CD4-positive, CD25-positive, alpha-beta regulatory T cell (primary cell): ENCODE measurements around the gene PTPRN2. TPM values are rescaled to one million over a fixed set of nuclear protein-coding genes. Genes with fewer than 3 reads are reported as not detected.
A peak's percentile ranks its signal among the peaks of the same experiment; 100 is the strongest.

Experiments used
- ATAC-seq, 2 donors: fragments of 150-1000 bp; cut with Tn5 transposase; one replicate each; pipeline ENCODE4 v1.10.0; 2021; ENCODE audit warnings: low read depth in 2 of 2, moderate number of reproducible peaks in 2 of 2, moderate library complexity in 1 of 2
- DNase-seq, 3 donors: peaks; one replicate each; pipeline versions ENCODE4 v3.0.0 to v3.0.0-alpha.2; 2012 to 2022; ENCODE audit warnings: mixed read lengths in 1 of 3
- H3K27ac ChIP-seq: one replicate; pipeline ENCODE4 v1.7.0; 2013; ENCODE audit warnings: mild to moderate bottlenecking, low read length; ENCODE audit not compliant: insufficient read depth, poor library complexity, severe bottlenecking
- H3K27me3 ChIP-seq: one replicate; pipeline ENCODE4 v1.7.0; 2013; ENCODE audit warnings: low read length; ENCODE audit not compliant: control insufficient read depth, insufficient read depth
- H3K36me3 ChIP-seq: one replicate; pipeline ENCODE4 v1.7.0; 2013; ENCODE audit warnings: mild to moderate bottlenecking, low read length, moderate library complexity; ENCODE audit not compliant: control insufficient read depth, insufficient read depth
- H3K4me1 ChIP-seq: 2 replicates; pipeline ENCODE4 v1.7.0; 2013; ENCODE audit warnings: mild to moderate bottlenecking, low read length; ENCODE audit not compliant: insufficient read depth, control insufficient read depth, poor library complexity, severe bottlenecking
- H3K4me3 ChIP-seq: one replicate; pipeline ENCODE4 v1.7.0; 2013; ENCODE audit warnings: low read depth, mild to moderate bottlenecking, low read length, moderate library complexity
- H3K9me3 ChIP-seq, 2 experiments: 1 replicate in 1 of 2; 2 replicates in 1 of 2; pipeline ENCODE4 v1.7.0; 2013; ENCODE audit warnings: low read length in 2 of 2, mild to moderate bottlenecking in 1 of 2, moderate library complexity in 1 of 2; ENCODE audit not compliant: control insufficient read depth in 2 of 2
- H3K27ac Mint-ChIP-seq, 3 donors: one replicate each; pipeline ENCODE4 v1.8.0; 2020 to 2022; ENCODE audit warnings: mild to moderate bottlenecking in 3 of 3, mixed read lengths in 3 of 3, moderate library complexity in 2 of 3
- H3K27me3 Mint-ChIP-seq: one replicate; pipeline ENCODE4 v1.8.0; 2022; ENCODE audit warnings: mild to moderate bottlenecking, mixed read lengths
- H3K36me3 Mint-ChIP-seq: one replicate; pipeline ENCODE4 v1.8.0; 2020; ENCODE audit warnings: mixed read lengths
- H3K4me1 Mint-ChIP-seq, 4 donors: one replicate each; pipeline ENCODE4 v1.8.0; 2020 to 2022; ENCODE audit warnings: mixed read lengths in 4 of 4, mild to moderate bottlenecking in 1 of 4
- H3K4me3 Mint-ChIP-seq, 4 donors: one replicate each; pipeline ENCODE4 v1.8.0; 2020 to 2022; ENCODE audit warnings: mild to moderate bottlenecking in 4 of 4, mixed read lengths in 4 of 4, moderate library complexity in 3 of 4
- H3K9me3 Mint-ChIP-seq, 7 donors: one replicate each; pipeline ENCODE4 v1.8.0; 2020 to 2022; ENCODE audit warnings: mixed read lengths in 7 of 7, mild to moderate bottlenecking in 3 of 7, moderate library complexity in 2 of 7
- polyA plus RNA-seq, 4 donors: library from polyadenylated mRNA; unstranded; fragments of 300-500 nt; fragmentation: Illumina TruSeq; gene quantifications; one replicate each; pipeline ENCODE4 v1.2.3, GENCODE V29; 2021
- total RNA-seq: library from RNA; stranded (reverse); gene quantifications from one replicate; pipeline ENCODE4 v1.2.3, GENCODE V29; 2022

PTPRN2 gene
- total and polyA plus RNA-seq, 5 donors from 2014 or later, result 1.6 to 4.7 (median 2.7) TPM

- peaks cover 0 to 2% (median 0%) of the 10 kb centered on the region in 7 donors for H3K9me3 Mint-ChIP-seq
- H3K27me3 Mint-ChIP-seq, result no peaks in the 10 kb centered on the region
- H3K27ac Mint-ChIP-seq, result peak overlapping the region in 1 of 3 donors; percentile 52
- H3K4me1 ChIP-seq, result no peaks in the 10 kb centered on the region
- H3K4me1 Mint-ChIP-seq, result peaks cover 0 to 7% (median 0%) of the 10 kb centered on the region in 4 donors
- H3K36me3 ChIP-seq, result no peaks in the 10 kb centered on the region
- H3K9me3 ChIP-seq, result no peaks in the 10 kb centered on the region
- no peaks in the 10 kb centered on the region for H3K36me3 Mint-ChIP-seq
- no peak for DNase-seq
- H3K4me3 ChIP-seq, result no peak overlapping the region
- no peak for ATAC-seq
- H3K4me3 Mint-ChIP-seq, result no peak overlapping the region
- no peak overlapping the region for H3K27ac ChIP-seq
- H3K27me3 ChIP-seq, result no peaks in the 10 kb centered on the region
Measured at GRCh38 chr7:157865351-157866165, 722.1 kb downstream of the PTPRN2 start.

GRCh38 chr7:157864911-157865310 is 722.7 kb downstream of the PTPRN2 start:
- no peak for DNase-seq
- Histone ChIP-seq H3K9me3 (no peaks in the 10 kb centered on the region), H3K27me3 (no peaks in the 10 kb centered on the region), H3K4me1 (no peaks in the 10 kb centered on the region), H3K36me3 (no peaks in the 10 kb centered on the region), H3K4me3 (no peak overlapping the region), H3K27ac (no peak overlapping the region)
- Mint-ChIP-seq H3K9me3 (peaks cover 0 to 2% (median 0%) of the 10 kb centered on the region in 7 donors), H3K27me3 (no peaks in the 10 kb centered on the region), H3K27ac (no peak overlapping the region), H3K4me3 (no peak overlapping the region), H3K4me1 (peaks cover 0 to under 1% (median 0%) of the 10 kb centered on the region in 4 donors), H3K36me3 (no peaks in the 10 kb centered on the region)
- ATAC-seq, result no peak

- DNase-seq (no peak), ATAC-seq (no peak)
- Histone ChIP-seq H3K27me3 (no peaks in the 10 kb centered on the region), H3K4me3 (no peak overlapping the region), H3K9me3 (no peaks in the 10 kb centered on the region), H3K4me1 (no peaks in the 10 kb centered on the region), H3K36me3 (no peaks in the 10 kb centered on the region), H3K27ac (no peak overlapping the region)
- no peaks in the 10 kb centered on the region for H3K36me3 Mint-ChIP-seq
- H3K9me3 Mint-ChIP-seq, result peaks cover 0 to 2% (median 0%) of the 10 kb centered on the region in 7 donors
- H3K4me3 Mint-ChIP-seq, result no peak overlapping the region
- H3K27me3 Mint-ChIP-seq, result no peaks in the 10 kb centered on the region
- no peaks in the 10 kb centered on the region for H3K4me1 Mint-ChIP-seq
- no peak overlapping the region for H3K27ac Mint-ChIP-seq
Measured at GRCh38 chr7:157863906-157864810, 723.5 kb downstream of the PTPRN2 start.

- H3K9me3 ChIP-seq, result no peaks in the 10 kb centered on the region
- no peak overlapping the region for H3K27ac ChIP-seq
- H3K27me3 Mint-ChIP-seq, result no peaks in the 10 kb centered on the region
- no peaks in the 10 kb centered on the region for H3K4me1 ChIP-seq
- H3K4me3 ChIP-seq, result no peak overlapping the region
- no peaks in the 10 kb centered on the region for H3K4me1 Mint-ChIP-seq
- H3K9me3 Mint-ChIP-seq, result peaks cover 0 to 2% (median 0%) of the 10 kb centered on the region in 7 donors
- no peaks in the 10 kb centered on the region for H3K36me3 ChIP-seq
- DNase-seq, result no peak
- H3K27ac Mint-ChIP-seq, result no peak overlapping the region
- H3K4me3 Mint-ChIP-seq, result no peak overlapping the region
- H3K36me3 Mint-ChIP-seq, result no peaks in the 10 kb centered on the region
- ATAC-seq, result no peak
- H3K27me3 ChIP-seq, result no peaks in the 10 kb centered on the region
Measured at GRCh38 chr7:157863176-157863575, 724.4 kb downstream of the PTPRN2 start.

- ATAC-seq, result no peak
- no peak overlapping the region for H3K27ac Mint-ChIP-seq
- no peak for DNase-seq
- Histone ChIP-seq H3K36me3 (no peaks in the 10 kb centered on the region), H3K27me3 (no peaks in the 10 kb centered on the region), H3K4me1 (no peaks in the 10 kb centered on the region), H3K4me3 (no peak overlapping the region), H3K9me3 (no peaks in the 10 kb centered on the region), H3K27ac (no peak overlapping the region)
- no peaks in the 10 kb centered on the region for H3K4me1 Mint-ChIP-seq
- H3K36me3 Mint-ChIP-seq, result no peaks in the 10 kb centered on the region
- H3K4me3 Mint-ChIP-seq, result no peak overlapping the region
- no peaks in the 10 kb centered on the region for H3K27me3 Mint-ChIP-seq
- peaks cover 0 to 2% (median 0%) of the 10 kb centered on the region in 7 donors for H3K9me3 Mint-ChIP-seq
Measured at GRCh38 chr7:157862731-157863130, 724.9 kb downstream of the PTPRN2 start.

- ATAC-seq (no peak), DNase-seq (no peak)
- H3K4me1 ChIP-seq, result no peaks in the 10 kb centered on the region
- no peaks in the 10 kb centered on the region for H3K9me3 ChIP-seq
- Mint-ChIP-seq H3K27me3 (no peaks in the 10 kb centered on the region), H3K9me3 (peaks cover 0 to 2% (median 0%) of the 10 kb centered on the region in 7 donors), H3K27ac (no peak overlapping the region), H3K4me3 (no peak overlapping the region), H3K4me1 (no peaks in the 10 kb centered on the region), H3K36me3 (no peaks in the 10 kb centered on the region)
- no peak overlapping the region for H3K4me3 ChIP-seq
- H3K27me3 ChIP-seq, result no peaks in the 10 kb centered on the region
- no peaks in the 10 kb centered on the region for H3K36me3 ChIP-seq
- H3K27ac ChIP-seq, result no peak overlapping the region
Measured at GRCh38 chr7:157861551-157861950, 726.1 kb downstream of the PTPRN2 start.

GRCh38 chr7:157861031-157861491 is 726.6 kb downstream of the PTPRN2 start:
- peaks cover 0 to 2% (median 0%) of the 10 kb centered on the region in 7 donors for H3K9me3 Mint-ChIP-seq
- no peaks in the 10 kb centered on the region for H3K9me3 ChIP-seq
- H3K27me3 ChIP-seq, result no peaks in the 10 kb centered on the region
- no peaks in the 10 kb centered on the region for H3K4me1 Mint-ChIP-seq
- no peaks in the 10 kb centered on the region for H3K36me3 ChIP-seq
- H3K27me3 Mint-ChIP-seq, result no peaks in the 10 kb centered on the region
- no peak overlapping the region for H3K27ac Mint-ChIP-seq
- ATAC-seq, result no peak
- H3K36me3 Mint-ChIP-seq, result no peaks in the 10 kb centered on the region
- H3K4me1 ChIP-seq, result no peaks in the 10 kb centered on the region
- no peak overlapping the region for H3K4me3 ChIP-seq
- DNase-seq, result no peak
- H3K27ac ChIP-seq, result no peak overlapping the region
- H3K4me3 Mint-ChIP-seq, result no peak overlapping the region
